ENCODE measurements around the gene TSN. TPM values are rescaled to one million over a fixed set of nuclear protein-coding genes. Genes with fewer than 3 reads are reported as not detected.

TSN gene
- polyA plus RNA-seq, 1 donor (not counting 4 experiments of a cell fraction or from before 2014, with no cell fraction given) = 78.4 TPM

- peak within 1 kb of the TSS; percentile 95 for H3K9ac ChIP-seq (ENCODE audit: control insufficient read depth, extremely low read depth, insufficient read depth, low read length)
- H3K4me2 ChIP-seq (ENCODE audit: control insufficient read depth, extremely low read depth, insufficient read depth, low read depth, low read length) = peak within 1 kb of the TSS; percentile 91
- H3K79me2 ChIP-seq (ENCODE audit: control insufficient read depth, insufficient read depth, low read length) = peaks cover 44% of the 10 kb centered on the region
- no peaks in the 10 kb centered on the region for H3K27me3 ChIP-seq (ENCODE audit: control insufficient read depth, extremely low read depth, insufficient read depth, low read length)
- H3K9me3 ChIP-seq (ENCODE audit: control insufficient read depth, low read depth, low read length) = no peaks in the 10 kb centered on the region
- H3K9me1 ChIP-seq (ENCODE audit: control insufficient read depth, extremely low read depth, insufficient read depth, low read length) = no peaks in the 10 kb centered on the region
- peak within 1 kb of the TSS; percentile 80 to 100 (median 100) for H3K4me3 ChIP-seq (ENCODE audit: control insufficient read depth in 2 of 3, extremely low read depth in 1 of 3, insufficient read depth in 2 of 3, low read depth in 1 of 3, low read length in 3 of 3)
- H3K27ac ChIP-seq (ENCODE audit: control insufficient read depth, insufficient read depth, low read length) = peak within 1 kb of the TSS; percentile 85
- no peak for TF ChIP-seq EZH2 (IDR thresholded peaks at IDR 0.05; ENCODE audit: low read length)
- no peak for TF ChIP-seq CTCF (optimal IDR thresholded peaks at IDR 0.05 in 1 of 3, IDR thresholded peaks at IDR 0.05 in 1 of 3, conservative IDR thresholded peaks at IDR 0.05 in 1 of 3; ENCODE audit: extremely low read depth in 1 of 3, insufficient read depth in 2 of 3, low read length in 3 of 3)
- H3K4me1 ChIP-seq (ENCODE audit: control insufficient read depth, extremely low read depth, insufficient read depth, low read length) = peaks cover 10% of the 10 kb centered on the region
- H2AFZ ChIP-seq (ENCODE audit: control insufficient read depth, low read length) = peak within 1 kb of the TSS; percentile 93
- peaks cover 7 to 12% of the 10 kb centered on the region in 2 experiments for H3K36me3 ChIP-seq (ENCODE audit: control insufficient read depth in 2 of 2, extremely low read depth in 1 of 2, insufficient read depth in 2 of 2, low read length in 2 of 2)
- DNase-seq (ENCODE audit: low read depth, low spot score) (peak; percentile 67), FAIRE-seq (no peak)
- dilution Hi-C loops (cut with MboI; ENCODE audit: extremely low pct_ligation_motif_present, low sequenced_read_pairs) = no loop called here
- H4K20me1 ChIP-seq (ENCODE audit: control insufficient read depth, extremely low read depth, insufficient read depth, low read length) = no peaks in the 10 kb centered on the region
Observed at GRCh38 chr2:121736462-121737336, 18.8 kb upstream of the TSN start, which contains the start of gene NIFK. Gene NIFK, minus strand, starts transcription at chr2:121736875. Its CDS starts 25 bp downstream, at chr2:121736850.

GRCh38 chr2:121740973-121741372, 14.5 kb upstream of the TSN start:
- no peak overlapping the region for H3K27ac ChIP-seq (ENCODE audit: control insufficient read depth, insufficient read depth, low read length)
- H3K79me2 ChIP-seq (ENCODE audit: control insufficient read depth, insufficient read depth, low read length) = peaks cover 7% of the 10 kb centered on the region
- no peaks in the 10 kb centered on the region for H3K9me3 ChIP-seq (ENCODE audit: control insufficient read depth, low read depth, low read length)
- no peak overlapping the region for H3K9ac ChIP-seq (ENCODE audit: control insufficient read depth, extremely low read depth, insufficient read depth, low read length)
- FAIRE-seq (no peak), DNase-seq (ENCODE audit: low read depth, low spot score) (no peak)
- TF ChIP-seq EZH2 (IDR thresholded peaks at IDR 0.05; ENCODE audit: low read length) = no peak
- no peak for TF ChIP-seq CTCF (optimal IDR thresholded peaks at IDR 0.05 in 1 of 3, IDR thresholded peaks at IDR 0.05 in 1 of 3, conservative IDR thresholded peaks at IDR 0.05 in 1 of 3; ENCODE audit: extremely low read depth in 1 of 3, insufficient read depth in 2 of 3, low read length in 3 of 3)
- H2AFZ ChIP-seq (ENCODE audit: control insufficient read depth, low read length) = no peak overlapping the region
- peaks cover 9% of the 10 kb centered on the region for H3K4me1 ChIP-seq (ENCODE audit: control insufficient read depth, extremely low read depth, insufficient read depth, low read length)
- H3K9me1 ChIP-seq (ENCODE audit: control insufficient read depth, extremely low read depth, insufficient read depth, low read length) = no peaks in the 10 kb centered on the region
- dilution Hi-C loops (cut with MboI; ENCODE audit: extremely low pct_ligation_motif_present, low sequenced_read_pairs) = no loop called here
- no peaks in the 10 kb centered on the region for H3K36me3 ChIP-seq (ENCODE audit: control insufficient read depth in 2 of 2, extremely low read depth in 1 of 2, insufficient read depth in 2 of 2, low read length in 2 of 2)
- H3K4me2 ChIP-seq (ENCODE audit: control insufficient read depth, extremely low read depth, insufficient read depth, low read depth, low read length) = no peak overlapping the region
- no peaks in the 10 kb centered on the region for H4K20me1 ChIP-seq (ENCODE audit: control insufficient read depth, extremely low read depth, insufficient read depth, low read length)
- no peak overlapping the region for H3K4me3 ChIP-seq (ENCODE audit: control insufficient read depth in 2 of 3, extremely low read depth in 1 of 3, insufficient read depth in 2 of 3, low read depth in 1 of 3, low read length in 3 of 3)
- no peaks in the 10 kb centered on the region for H3K27me3 ChIP-seq (ENCODE audit: control insufficient read depth, extremely low read depth, insufficient read depth, low read length)

Data from keratinocyte (primary cell).